ENCODE data around the gene ZBTB47. TPM values are rescaled to one million over a fixed set of nuclear protein-coding genes. Genes with fewer than 3 reads are reported as not detected.

The ZBTB47 gene
- total and polyA plus RNA-seq, 2 experiments from 2014 or later, result 5.2 to 72.8 TPM

DNA sequence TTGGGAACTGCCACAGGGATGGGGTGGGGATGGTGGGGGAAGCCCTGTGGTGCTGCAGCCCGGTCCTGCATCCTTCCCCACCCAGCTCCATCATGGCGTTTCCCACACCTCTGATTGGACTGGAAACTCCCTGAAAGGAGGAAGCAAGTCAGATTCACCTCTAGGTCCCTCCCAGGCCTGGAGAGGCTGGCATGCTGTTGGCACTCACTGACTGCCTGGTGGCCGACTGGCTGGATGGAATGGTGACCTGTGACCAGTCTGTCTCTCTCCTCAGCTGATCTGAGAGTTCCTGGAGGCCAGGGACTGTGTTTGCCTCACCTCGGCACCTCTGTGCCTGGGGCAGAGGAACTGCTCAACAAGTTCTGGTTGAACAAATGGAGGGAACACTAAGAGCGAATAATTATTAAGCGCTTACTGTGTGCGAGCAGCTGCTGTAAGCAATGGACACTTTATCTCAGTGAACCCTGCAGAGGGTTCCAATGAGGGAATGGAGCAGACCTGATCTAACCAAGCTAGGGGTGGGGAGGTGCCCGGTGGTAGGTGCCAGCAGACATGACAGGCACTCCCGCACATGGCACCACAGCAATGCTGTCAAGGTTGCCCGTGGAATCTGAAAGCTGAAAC lies 52.6 kb downstream of the ZBTB47 start:
- no peaks in the 10 kb centered on the region for H4K20me1 ChIP-seq (ENCODE audit: insufficient read depth)
- in situ Hi-C loops (cut with MboI), result no loop called here

DNA sequence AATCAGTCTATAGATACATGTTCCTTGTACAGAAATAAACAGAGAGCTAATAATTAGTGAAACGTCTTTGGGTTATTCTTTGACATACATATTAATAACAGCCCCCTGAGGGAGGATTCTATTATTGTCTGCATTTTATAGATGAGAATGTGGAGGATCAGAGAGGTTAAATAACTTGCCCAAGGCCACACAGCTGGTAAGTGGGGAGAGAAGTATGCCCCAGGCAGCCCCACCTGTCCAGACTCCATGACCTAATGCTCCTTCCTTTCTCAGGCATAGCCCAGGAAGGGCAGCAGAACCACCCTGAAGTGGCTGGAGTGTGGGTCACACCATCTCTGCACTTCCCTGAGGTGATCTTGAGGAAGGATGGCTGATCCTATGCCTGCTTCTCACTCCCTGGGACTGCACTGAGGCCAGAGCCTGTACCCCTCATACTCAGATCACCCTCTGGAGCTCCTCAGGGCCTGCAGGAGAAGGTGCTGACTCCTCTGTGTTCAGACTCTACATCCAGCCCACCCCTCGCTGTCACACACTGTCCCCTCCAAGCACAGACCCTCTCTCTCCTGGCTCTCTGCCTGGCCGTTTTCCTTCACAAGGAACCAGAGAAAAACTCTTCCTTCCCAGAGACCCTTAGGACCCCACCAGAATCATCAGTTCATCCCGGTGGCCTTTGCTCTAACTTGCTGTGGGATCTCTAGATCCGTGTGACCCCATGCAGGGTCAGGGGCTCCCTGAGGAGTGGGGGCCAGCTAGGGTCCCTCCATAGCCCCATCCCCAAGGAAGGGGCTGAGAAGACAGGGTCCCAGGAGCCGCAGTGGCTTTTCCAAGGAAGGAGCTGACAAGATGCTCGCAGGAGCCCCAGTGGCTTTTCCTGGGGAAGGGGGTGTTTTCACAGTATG lies 53.5 kb downstream of the ZBTB47 start:
- no peaks in the 10 kb centered on the region for H3K79me2 ChIP-seq (ENCODE audit: insufficient read depth)
- no peaks in the 10 kb centered on the region for H3K9me2 ChIP-seq (ENCODE audit: insufficient read depth)
- H2AFZ ChIP-seq, result no peak overlapping the region
- 61% methylated on average over 7 of the region's 7 CpGs for WGBS, 2 experiments (ENCODE audit: low coverage in 1 of 2, low lambda C conversion rate in 2 of 2, missing lambda C conversion rate in 2 of 2)
- no peaks in the 10 kb centered on the region for H3K9me3 ChIP-seq (ENCODE audit: low read depth)
- in situ Hi-C loops (cut with MboI), result no loop called here
- no peak overlapping the region for H3K4me3 ChIP-seq
- no peak overlapping the region for H3K9ac ChIP-seq
- DNase-seq, result no peak
- no peaks in the 10 kb centered on the region for H3K4me1 ChIP-seq (ENCODE audit: insufficient read depth)
- no peak overlapping the region for H3K27ac ChIP-seq
- no peaks in the 10 kb centered on the region for H3F3A ChIP-seq (ENCODE audit: insufficient read depth)
- TF ChIP-seq EZH2phosphoT487 (IDR thresholded peaks at IDR 0.05; ENCODE audit: insufficient read depth, low read depth), result no peak
- TF ChIP-seq EZH2 (IDR thresholded peaks at IDR 0.05; ENCODE audit: insufficient read depth, poor library complexity, severe bottlenecking), result no peak
- no peak overlapping the region for H3K4me2 ChIP-seq (ENCODE audit: unreplicated experiment)
- no peaks in the 10 kb centered on the region for H3K36me3 ChIP-seq (ENCODE audit: low read depth)
- H4K20me1 ChIP-seq (ENCODE audit: insufficient read depth), result no peaks in the 10 kb centered on the region
- H3K27me3 ChIP-seq (replicated peaks; ENCODE audit: insufficient read depth), result no peaks in the 10 kb centered on the region

More for the DNA sequence above, 52.6 kb downstream of the ZBTB47 start:
- Histone ChIP-seq H3K27me3 (replicated peaks; ENCODE audit: insufficient read depth) (no peaks in the 10 kb centered on the region), H3K4me3 (no peak overlapping the region), H2AFZ (no peak overlapping the region), H3K9me3 (ENCODE audit: low read depth) (no peaks in the 10 kb centered on the region), H3K36me3 (ENCODE audit: low read depth) (no peaks in the 10 kb centered on the region), H3K4me2 (ENCODE audit: unreplicated experiment) (no peak overlapping the region), H3K27ac (no peak overlapping the region), H3K79me2 (ENCODE audit: insufficient read depth) (no peaks in the 10 kb centered on the region), H3K9ac (no peak overlapping the region), H3K9me2 (ENCODE audit: insufficient read depth) (no peaks in the 10 kb centered on the region), H3F3A (ENCODE audit: insufficient read depth) (no peaks in the 10 kb centered on the region), H3K4me1 (ENCODE audit: insufficient read depth) (no peaks in the 10 kb centered on the region)
- no peak for DNase-seq
- TF ChIP-seq EZH2phosphoT487 (IDR thresholded peaks at IDR 0.05; ENCODE audit: insufficient read depth, low read depth) (no peak), EZH2 (IDR thresholded peaks at IDR 0.05; ENCODE audit: insufficient read depth, poor library complexity, severe bottlenecking) (no peak)
- 71 to 77% methylated on average over 10 of the region's 10 CpGs for WGBS, 2 experiments (ENCODE audit: low coverage in 1 of 2, low lambda C conversion rate in 2 of 2, missing lambda C conversion rate in 2 of 2)

DNA sequence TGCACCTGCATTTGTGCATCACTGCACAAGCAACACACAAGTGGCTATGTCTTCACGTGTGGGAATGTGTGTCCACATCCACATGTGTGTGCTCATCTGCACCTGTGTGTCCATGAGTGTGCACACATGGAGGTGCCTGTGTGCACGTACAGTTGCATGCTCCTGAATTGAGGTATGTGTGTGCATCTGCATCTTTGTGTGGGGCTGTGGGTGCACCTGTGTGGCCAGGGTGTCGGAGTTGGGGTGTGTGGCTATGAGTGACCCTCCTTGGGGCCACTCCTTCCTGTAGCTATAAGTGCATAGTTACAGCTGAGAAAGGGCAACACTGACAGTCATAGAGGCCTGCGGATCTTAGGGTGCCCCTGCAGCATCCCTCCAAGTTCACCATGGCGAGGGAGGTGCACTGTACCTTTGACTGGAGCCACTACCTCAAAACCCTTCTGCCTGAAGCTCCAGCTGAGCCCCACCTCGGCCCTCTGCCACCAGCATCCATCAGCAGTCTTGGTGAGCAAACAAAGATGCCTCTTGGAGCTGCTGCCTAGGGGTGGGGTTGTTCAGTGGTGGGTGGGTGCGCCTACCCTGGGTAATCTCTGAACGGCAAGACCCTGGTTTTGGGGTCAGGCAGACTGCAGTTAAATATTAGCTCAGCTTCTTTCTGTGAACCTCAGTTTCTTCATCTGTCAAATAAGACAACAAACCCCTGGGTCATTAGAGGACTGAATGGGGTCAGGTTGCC lies 54.3 kb downstream of the ZBTB47 start:
- no peaks in the 10 kb centered on the region for H3K9me3 ChIP-seq (ENCODE audit: low read depth)
- H3K36me3 ChIP-seq (ENCODE audit: low read depth), result no peaks in the 10 kb centered on the region
- no peak overlapping the region for H2AFZ ChIP-seq
- H3K9me2 ChIP-seq (ENCODE audit: insufficient read depth), result no peaks in the 10 kb centered on the region
- no peaks in the 10 kb centered on the region for H3K79me2 ChIP-seq (ENCODE audit: insufficient read depth)
- H4K20me1 ChIP-seq (ENCODE audit: insufficient read depth), result no peaks in the 10 kb centered on the region
- H3K27me3 ChIP-seq (replicated peaks; ENCODE audit: insufficient read depth), result no peaks in the 10 kb centered on the region; the same call in 1 of the 2 replicates
- H3K4me2 ChIP-seq (ENCODE audit: unreplicated experiment), result no peak overlapping the region
- H3K4me3 ChIP-seq, result no peak overlapping the region
- no peak overlapping the region for H3K27ac ChIP-seq
- TF ChIP-seq EZH2phosphoT487 (IDR thresholded peaks at IDR 0.05; ENCODE audit: insufficient read depth, low read depth) (no peak), EZH2 (IDR thresholded peaks at IDR 0.05; ENCODE audit: insufficient read depth, poor library complexity, severe bottlenecking) (no peak)
- no peak for DNase-seq
- H3K4me1 ChIP-seq (ENCODE audit: insufficient read depth), result no peaks in the 10 kb centered on the region
- 55 to 61% methylated on average over 8 of the region's 8 CpGs for WGBS, 2 experiments (ENCODE audit: low coverage in 1 of 2, low lambda C conversion rate in 2 of 2, missing lambda C conversion rate in 2 of 2)
- no peak overlapping the region for H3K9ac ChIP-seq
- no peaks in the 10 kb centered on the region for H3F3A ChIP-seq (ENCODE audit: insufficient read depth)
- in situ Hi-C loops (cut with MboI), result no loop called here

- Histone ChIP-seq H3K27ac (no peak overlapping the region), H3K9me3 (ENCODE audit: low read depth) (no peaks in the 10 kb centered on the region), H3K4me3 (no peak overlapping the region), H3K79me2 (ENCODE audit: insufficient read depth) (no peaks in the 10 kb centered on the region), H3K9ac (no peak overlapping the region), H3K4me2 (ENCODE audit: unreplicated experiment) (no peak overlapping the region), H4K20me1 (ENCODE audit: insufficient read depth) (no peaks in the 10 kb centered on the region), H3F3A (ENCODE audit: insufficient read depth) (no peaks in the 10 kb centered on the region), H3K4me1 (ENCODE audit: insufficient read depth) (no peaks in the 10 kb centered on the region), H2AFZ (no peak overlapping the region), H3K36me3 (ENCODE audit: low read depth) (no peaks in the 10 kb centered on the region), H3K27me3 (replicated peaks; ENCODE audit: insufficient read depth) (no peaks in the 10 kb centered on the region; the same call in 1 of the 2 replicates), H3K9me2 (ENCODE audit: insufficient read depth) (no peaks in the 10 kb centered on the region)
- TF ChIP-seq EZH2 (IDR thresholded peaks at IDR 0.05; ENCODE audit: insufficient read depth, poor library complexity, severe bottlenecking), result no peak
- no peak for TF ChIP-seq EZH2phosphoT487 (IDR thresholded peaks at IDR 0.05; ENCODE audit: insufficient read depth, low read depth)
- DNase-seq, result no peak
- in situ Hi-C loops (cut with MboI), result no loop called here
- WGBS, 2 experiments (ENCODE audit: low coverage in 1 of 2, low lambda C conversion rate in 2 of 2, missing lambda C conversion rate in 2 of 2), result 64 to 65% methylated on average over 10 of the region's 10 CpGs
Observed at GRCh38 chr3:42708611-42709151, 55.2 kb downstream of the ZBTB47 start.

All from GM23248 (cell line).